ENCODE results near the gene ZNF839. TPM values are rescaled to one million over a fixed set of nuclear protein-coding genes. Genes with fewer than 3 reads are reported as not detected.
A peak's percentile ranks its signal among the peaks of the same experiment; 100 is the strongest.

ZNF839 gene
- polyA plus RNA-seq, 1 of the 3 experiments (the other 2 are of a cell fraction): 15.4 TPM

GRCh38 chr14:102315121-102315520 lies 4.4 kb upstream of the ZNF839 start:
- Histone ChIP-seq H3K9ac (no peak overlapping the region), H3K4me3 (ENCODE audit: low read depth in 2 of 2, low read length in 1 of 2) (no peak overlapping the region), H3K4me2 (no peak overlapping the region), H3K9me2 (no peaks in the 10 kb centered on the region), H3K27me3 (ENCODE audit: insufficient read depth) (no peaks in the 10 kb centered on the region), H3K79me2 (ENCODE audit: insufficient read depth) (peaks cover 2% of the 10 kb centered on the region; the same call in 1 of the 2 replicates), H2AFZ (ENCODE audit: low read depth) (no peak overlapping the region; the same call in 1 of the 2 replicates), H3K9me3 (no peaks in the 10 kb centered on the region), H3K36me3 (replicated peaks in 1 of 2; ENCODE audit: control insufficient read depth in 1 of 2, insufficient read depth in 2 of 2, low read length in 1 of 2) (no peaks in the 10 kb centered on the region), H4K20me1 (ENCODE audit: insufficient read depth) (no peaks in the 10 kb centered on the region), H3K27ac (ENCODE audit: low read depth in 2 of 2, low read length in 1 of 2) (no peak overlapping the region), H3K4me1 (ENCODE audit: control insufficient read depth in 1 of 2, insufficient read depth in 2 of 2, low read depth in 1 of 2, low read length in 1 of 2) (peaks cover 5 to 17% of the 10 kb centered on the region in 2 experiments; a peak in 3 of 4 replicates), H3F3A (replicated peaks; ENCODE audit: insufficient read depth) (peaks cover 15% of the 10 kb centered on the region)
- ChIA-PET POLR2A (no interaction called here), CTCF (interaction anchor here (0.6 to 7.4 kb wide), 42 partner anchors 10 to 608 kb away, joined by 3 to 65 read pairs (median 5); partner anchors contain the start of gene MOK)
- DNase-seq: no peak
- TF ChIP-seq CHD2 (IDR thresholded peaks at IDR 0.05; ENCODE audit: low read length, partially characterized antibody) (no peak), FOSL2 (IDR thresholded peaks at IDR 0.05; ENCODE audit: borderline replicate concordance, low read depth) (no peak), TAF1 (IDR thresholded peaks at IDR 0.05; ENCODE audit: borderline replicate concordance, low read depth, low read length) (no peak), EP300 (IDR thresholded peaks at IDR 0.05; ENCODE audit: borderline replicate concordance in 1 of 2, low read depth in 1 of 2, low read length in 1 of 2) (no peak), NRF1 (IDR thresholded peaks at IDR 0.05; ENCODE audit: low read depth, low read length) (no peak)
- WGBS (ENCODE audit: low lambda C conversion rate): 89% methylated on average over 6 of the region's 6 CpGs

- no peaks in the 10 kb centered on the region for H4K20me1 ChIP-seq (ENCODE audit: insufficient read depth)
- H3K4me1 ChIP-seq (ENCODE audit: control insufficient read depth in 1 of 2, insufficient read depth in 2 of 2, low read depth in 1 of 2, low read length in 1 of 2): peaks cover 5 to 26% of the 10 kb centered on the region in 2 experiments; a peak in 3 of 4 replicates
- no peak for TF ChIP-seq EZH2phosphoT487 (IDR thresholded peaks at IDR 0.05; ENCODE audit: borderline replicate concordance, low read depth)
- TF ChIP-seq TAF1 (IDR thresholded peaks at IDR 0.05; ENCODE audit: borderline replicate concordance, low read depth, low read length): no peak
- no peak for TF ChIP-seq CHD2 (IDR thresholded peaks at IDR 0.05; ENCODE audit: low read length, partially characterized antibody)
- no peak for TF ChIP-seq PBX3 (IDR thresholded peaks at IDR 0.05)
- TF ChIP-seq EP300 (IDR thresholded peaks at IDR 0.05; ENCODE audit: borderline replicate concordance in 1 of 2, low read depth in 1 of 2, low read length in 1 of 2): no peak
- no peak for TF ChIP-seq TCF12 (IDR thresholded peaks at IDR 0.05)
- no peak for TF ChIP-seq FOXJ3 (CRISPR knock-in tag; IDR thresholded peaks at IDR 0.05)
- no peak for TF ChIP-seq GABPA (IDR thresholded peaks at IDR 0.05; ENCODE audit: low read depth)
- no peak for TF ChIP-seq FOSL2 (IDR thresholded peaks at IDR 0.05; ENCODE audit: borderline replicate concordance, low read depth)
- no peak for TF ChIP-seq IRF3 (IDR thresholded peaks at IDR 0.05; ENCODE audit: low read depth, low read length)
- no peak for TF ChIP-seq REST (IDR thresholded peaks at IDR 0.05; ENCODE audit: low read depth, low read length)
- no peak for TF ChIP-seq YY1 (IDR thresholded peaks at IDR 0.05; ENCODE audit: low read depth)
- H3F3A ChIP-seq (replicated peaks; ENCODE audit: insufficient read depth): peaks cover 15% of the 10 kb centered on the region
- no peaks in the 10 kb centered on the region for H3K36me3 ChIP-seq (replicated peaks in 1 of 2; ENCODE audit: control insufficient read depth in 1 of 2, insufficient read depth in 2 of 2, low read length in 1 of 2)
- H3K9me3 ChIP-seq: no peaks in the 10 kb centered on the region
- 9% methylated on average over 10 of the region's 10 CpGs for WGBS (ENCODE audit: low lambda C conversion rate)
- no peaks in the 10 kb centered on the region for H3K27me3 ChIP-seq (ENCODE audit: insufficient read depth)
- peak overlapping the region; percentile 70 to 86 for H3K27ac ChIP-seq (ENCODE audit: low read depth in 2 of 2, low read length in 1 of 2)
- peak overlapping the region; percentile 59 to 62 for H3K4me3 ChIP-seq (ENCODE audit: low read depth in 2 of 2, low read length in 1 of 2)
- H3K9me2 ChIP-seq: no peaks in the 10 kb centered on the region
- peak overlapping the region; percentile 99 for H2AFZ ChIP-seq (ENCODE audit: low read depth)
- peak overlapping the region; percentile 53; the same call in 1 of the 2 replicates for H3K9ac ChIP-seq
- CTCF ChIA-PET: interaction anchor here (0.6 to 7.4 kb wide), 23 partner anchors 8 to 609 kb away, joined by 3 to 65 read pairs (median 3); partner anchors contain the start of gene MOK
- no peak for DNase-seq
- POLR2A ChIA-PET: interaction anchor here (0.6 to 1.0 kb wide), 2 partner anchors 160 to 599 kb away, joined by 3 to 6 read pairs; no protein-coding TSS in a partner anchor
- H3K79me2 ChIP-seq (ENCODE audit: insufficient read depth): peaks cover 12% of the 10 kb centered on the region; the same call in 1 of the 2 replicates
- H3K4me2 ChIP-seq: peak overlapping the region; percentile 83
These were observed 3.2 kb upstream of the ZNF839 start for GRCh38 chr14:102316338-102316742.
